Measurements from ENCODE around the gene PLEKHJ1.

DNA sequence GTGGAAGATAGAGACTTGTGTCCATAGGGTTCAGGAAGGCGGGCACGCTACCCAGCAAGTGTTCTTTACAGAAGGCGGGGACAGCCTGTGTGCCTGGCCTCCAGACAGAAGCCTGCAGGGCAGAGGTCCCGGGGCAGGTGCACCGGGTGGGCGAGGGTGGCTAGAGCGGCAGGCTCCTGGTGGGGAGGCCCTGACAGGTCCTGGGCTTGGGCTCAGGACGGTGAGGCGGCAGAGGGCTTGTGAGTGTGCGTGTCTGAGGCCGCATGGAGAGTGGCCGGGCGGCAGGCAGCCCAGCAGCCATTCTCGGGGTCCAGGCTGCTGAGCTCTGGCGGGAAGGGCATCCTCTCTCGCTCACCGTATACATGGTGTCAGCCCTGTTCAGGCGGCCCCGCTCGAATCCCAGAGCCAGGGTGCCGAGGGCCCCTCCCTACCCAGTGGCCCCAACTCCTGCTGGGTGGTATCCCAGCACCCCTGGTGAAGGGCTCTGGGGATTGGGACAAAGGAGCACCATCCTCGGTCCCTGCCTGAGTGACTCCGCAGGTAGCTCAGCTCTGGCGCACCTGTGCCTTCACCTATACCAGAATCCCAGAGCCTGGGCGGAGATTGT, 10.0 kb upstream of the PLEKHJ1 start:
- TF ChIP-seq FOXM1 (IDR thresholded peaks at IDR 0.05; ENCODE audit: borderline replicate concordance) (no peak), FOXA1 (IDR thresholded peaks at IDR 0.05) (no peak), SUZ12 (IDR thresholded peaks at IDR 0.05) (no peak), TARDBP (IDR thresholded peaks at IDR 0.05) (no peak), ARNT (IDR thresholded peaks at IDR 0.05) (no peak), NFRKB (IDR thresholded peaks at IDR 0.05) (no peak), BHLHE40 (IDR thresholded peaks at IDR 0.05; ENCODE audit: borderline replicate concordance) (no peak), CTBP1 (IDR thresholded peaks at IDR 0.05; ENCODE audit: borderline replicate concordance) (no peak), HDGF (IDR thresholded peaks at IDR 0.05; ENCODE audit: borderline replicate concordance) (no peak), L3MBTL2 (conservative IDR thresholded peaks at IDR 0.05) (no peak), ELF4 (IDR thresholded peaks at IDR 0.05) (no peak)
- TF ChIP-seq, protein P1, sequence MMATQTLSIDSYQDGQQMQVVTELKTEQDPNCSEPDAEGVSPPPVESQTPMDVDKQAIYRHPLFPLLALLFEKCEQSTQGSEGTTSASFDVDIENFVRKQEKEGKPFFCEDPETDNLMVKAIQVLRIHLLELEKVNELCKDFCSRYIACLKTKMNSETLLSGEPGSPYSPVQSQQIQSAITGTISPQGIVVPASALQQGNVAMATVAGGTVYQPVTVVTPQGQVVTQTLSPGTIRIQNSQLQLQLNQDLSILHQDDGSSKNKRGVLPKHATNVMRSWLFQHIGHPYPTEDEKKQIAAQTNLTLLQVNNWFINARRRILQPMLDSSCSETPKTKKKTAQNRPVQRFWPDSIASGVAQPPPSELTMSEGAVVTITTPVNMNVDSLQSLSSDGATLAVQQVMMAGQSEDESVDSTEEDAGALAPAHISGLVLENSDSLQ (IDR thresholded peaks at IDR 0.05): no peak
